K562 (cell line): ENCODE data around the gene FAM78A. TPM values are rescaled to one million over a fixed set of nuclear protein-coding genes. Genes with fewer than 3 reads are reported as not detected.
A peak's percentile ranks its signal among the peaks of the same experiment; 100 is the strongest.

ENCODE experiments used
- ATAC-seq: fragments of 200-7000 bp; cut with Tn5 transposase; 3 replicates; pipeline ENCODE4 v1.9.1; 2020; ENCODE audit warnings: moderate library complexity
- BruUV-seq: library from RNA; stranded (reverse); fragments of 400-500 nt; replicated peaks from 2 replicates; lab custom pipeline; 2021; lab: Mats Ljungman, UMichigan
- CTCF ChIA-PET: fragments of 300-600 bp; formaldehyde crosslinking; extraction: SDS; loops from one replicate; lab custom pipeline; 2021; ENCODE audit warnings: low intra/inter-chr PET ratio; lab: Yijun Ruan, JAX
- POLR2A ChIA-PET: fragments of 300-600, 350-650 bp; sonication (Branson Sonifier 250); formaldehyde crosslinking; extraction: SDS; loops from one replicate; lab custom pipeline; 2021; ENCODE audit warnings: antibody characterized with exemption, inconsistent platforms; lab: Yijun Ruan, JAX
- DNase-seq, 4 experiments: peaks; one replicate each; pipeline versions ENCODE4 v3.0.0 to v3.0.0-alpha.2; 2011 to 2018; ENCODE audit warnings: low spot score in 3 of 4, mixed read lengths in 3 of 4; ENCODE audit errors: extremely low read depth in 1 of 4
- FAIRE-seq: peaks from 2 replicates; lab custom pipeline; 2011; peaks lifted over from hg19 to GRCh38; lab: Jason Lieb, UNC
- H2AFZ ChIP-seq: 2 replicates; pipeline ENCODE4 v1.6.0; 2011; ENCODE audit warnings: low read depth, low read length, control low read depth, inconsistent platforms
- H3K27ac ChIP-seq: fragments of 200-600 bp; 3 replicates; pipeline ENCODE4 v1.8.0; 2011; ENCODE audit warnings: low read depth, mild to moderate bottlenecking, control low read depth, inconsistent platforms, low read length, moderate library complexity, mixed read lengths; ENCODE audit errors: extremely low read depth
- H3K27me3 ChIP-seq, 2 experiments: fragments of 300-600 bp in 1 of 2; 2 replicates in 1 of 2; 3 replicates in 1 of 2; pipeline versions ENCODE4 v1.6.0 to v1.8.0; 2011; ENCODE audit warnings: inconsistent platforms in 2 of 2, low read length in 2 of 2, mild to moderate bottlenecking in 1 of 2, mixed read lengths in 1 of 2, moderate library complexity in 1 of 2; ENCODE audit not compliant: control insufficient read depth in 2 of 2, insufficient read depth in 2 of 2
- H3K36me3 ChIP-seq: fragments of 300-600 bp; 3 replicates; pipeline ENCODE4 v1.8.0; 2011; ENCODE audit warnings: mild to moderate bottlenecking, low read length, inconsistent platforms; ENCODE audit not compliant: control insufficient read depth, insufficient read depth
- H3K4me1 ChIP-seq, 2 experiments: fragments of 200-600 bp in 1 of 2; replicated peaks in 1 of 2; 2 replicates in 1 of 2; 3 replicates in 1 of 2; pipeline versions ENCODE4 v1.5.1 to v1.8.0; 2011; ENCODE audit warnings: inconsistent platforms in 2 of 2, low read length in 2 of 2, mild to moderate bottlenecking in 1 of 2, mixed read lengths in 1 of 2, moderate library complexity in 1 of 2; ENCODE audit not compliant: control insufficient read depth in 2 of 2, insufficient read depth in 2 of 2
- H3K4me2 ChIP-seq: 2 replicates; pipeline ENCODE4 v1.6.1; 2011; ENCODE audit warnings: low read length, control low read depth, inconsistent platforms, mixed read lengths; ENCODE audit not compliant: insufficient read depth
- H3K4me3 ChIP-seq: fragments of 200-600 bp; sonication (generic), shearing (Covaris generic); 2 replicates; pipeline ENCODE4 v1.5.1; 2016; ENCODE audit warnings: control low read depth, inconsistent platforms
- H3K79me2 ChIP-seq: fragments of 200-600 bp; 3 replicates; pipeline ENCODE4 v1.8.0; 2011; ENCODE audit warnings: low read length, inconsistent platforms; ENCODE audit not compliant: control insufficient read depth, insufficient read depth
- H3K9ac ChIP-seq, 2 experiments: 2 replicates each; pipeline versions ENCODE4 v1.6.0 to v1.6.1; 2011; ENCODE audit warnings: low read depth in 2 of 2, low read length in 2 of 2, control low read depth in 1 of 2, inconsistent platforms in 1 of 2, mild to moderate bottlenecking in 1 of 2, mixed read lengths in 1 of 2; ENCODE audit not compliant: insufficient read depth in 1 of 2
- H3K9me1 ChIP-seq: one replicate; pipeline ENCODE4 v1.6.0; 2011; ENCODE audit warnings: inconsistent platforms, mild to moderate bottlenecking, low read length, moderate library complexity; ENCODE audit not compliant: control insufficient read depth, insufficient read depth
- H3K9me3 ChIP-seq: replicated peaks from 2 replicates; pipeline ENCODE4 v1.5.1; 2011; ENCODE audit warnings: low read depth, low read length, inconsistent platforms; ENCODE audit not compliant: control insufficient read depth, insufficient read depth
- H4K20me1 ChIP-seq: replicated peaks from 2 replicates; pipeline ENCODE4 v1.6.1; 2011; ENCODE audit warnings: low read length, inconsistent platforms, mixed read lengths; ENCODE audit not compliant: control insufficient read depth, insufficient read depth
- CREM ChIP-seq: IDR thresholded peaks from 2 replicates; pipeline ENCODE4 v1.6.1; 2014; ENCODE audit warnings: antibody characterized with exemption, low read depth
- E2F6 ChIP-seq, 2 experiments: IDR thresholded peaks; 2 replicates each; pipeline ENCODE4 v1.6.1; 2011; ENCODE audit warnings: borderline replicate concordance in 1 of 2, control low read depth in 1 of 2, low read depth in 1 of 2, low read length in 1 of 2, mild to moderate bottlenecking in 1 of 2, mixed read lengths in 1 of 2, moderate library complexity in 1 of 2; ENCODE audit not compliant: insufficient read depth in 1 of 2, insufficient read length in 1 of 2, poor library complexity in 1 of 2, severe bottlenecking in 1 of 2; ENCODE audit errors: extremely low read depth in 1 of 2
- MTA2 ChIP-seq: fragments of 450-650 bp; IDR thresholded peaks from 2 replicates; pipeline ENCODE4 v1.6.1; 2016; ENCODE audit warnings: low read depth
- NR0B1 ChIP-seq: fragments of 450-650 bp; IDR thresholded peaks from one replicate; pipeline ENCODE4 v1.6.1; 2018; ENCODE audit warnings: mild to moderate bottlenecking, moderate library complexity; ENCODE audit not compliant: partially characterized antibody
- SIX5 ChIP-seq, 2 experiments: IDR thresholded peaks; 2 replicates each; pipeline ENCODE4 v1.6.1; 2011; ENCODE audit warnings: low read length in 2 of 2, borderline replicate concordance in 1 of 2, low read depth in 1 of 2, mild to moderate bottlenecking in 1 of 2, moderate library complexity in 1 of 2; ENCODE audit not compliant: insufficient read depth in 1 of 2
- TBL1XR1 ChIP-seq, 2 experiments: IDR thresholded peaks; 2 replicates each; pipeline ENCODE4 v1.6.1; 2012; ENCODE audit warnings: improper control_type of control experiment in 2 of 2, low read length in 2 of 2, mild to moderate bottlenecking in 1 of 2
- THRA ChIP-seq: fragments of 450-650 bp; IDR thresholded peaks from 2 replicates; pipeline ENCODE4 v1.6.1; 2017; ENCODE audit warnings: mild to moderate bottlenecking, moderate library complexity
- ZNF165 ChIP-seq: fragments of 250-450 bp; sonication (Bioruptor Pico); IDR thresholded peaks from 2 replicates; pipeline ENCODE4 v1.4.0; 2020; ENCODE audit warnings: borderline replicate concordance
- WGBS: fragments of 100-300 bp; shearing (Covaris generic); methylation state at CpG from one replicate; pipeline ENCODE4 v1.1.6; 2016; ENCODE audit warnings: low coverage, mixed read lengths; ENCODE audit not compliant: insufficient coverage; ENCODE audit errors: missing lambda C conversion rate; 5-methylcytosine and 5-hydroxymethylcytosine counted together
- in situ Hi-C: fragments of 300-500 bp; cut with MboI; formaldehyde crosslinking; loops from 4 replicates; pipeline ENCODE4 v1.15.0; 2018; ENCODE audit warnings: inconsistent platforms, mixed read lengths
- intact Hi-C: fragments of 100-400 bp; cut with micrococcal nuclease; formaldehyde crosslinking; loops from 2 replicates; pipeline ENCODE4 v1.14.2; 2022
- polyA plus RNA-seq, 8 experiments: library from polyadenylated mRNA; depleted of rRNA in 4 of 8; stranded (reverse) in 5 of 8; unstranded in 3 of 8; fragments of >200 nt; fragmentation: Nextera tagmentation in 2 of 8; fragmentation: Illumina TruSeq in 1 of 8; extraction: Ambion mirVana in 2 of 8; extraction: Trizol in 1 of 8; gene quantifications; 2 replicates each; pipeline versions ENCODE4 v1.2.1 to v1.2.3, GENCODE V29; 2011 to 2014; ENCODE audit warnings: inconsistent platforms in 1 of 8, missing spikeins in 1 of 8
- total RNA-seq, 7 experiments: library from RNA; depleted of rRNA in 6 of 7; stranded (reverse); fragments of >200 nt in 6 of 7; fragmentation: Illumina TruSeq in 2 of 7; extraction: Trizol in 2 of 7; gene quantifications; 2 replicates each; pipeline versions ENCODE4 v1.2.1 to v1.2.3, GENCODE V29; 2011 to 2021; ENCODE audit warnings: low replicate concordance in 1 of 7

The FAM78A gene
- total and polyA plus RNA-seq, 9 of the 15 experiments (the other 6 are each of a cell fraction or from before 2014, with no cell fraction given): 0.56 to 103 (median 55.2) TPM

DNA sequence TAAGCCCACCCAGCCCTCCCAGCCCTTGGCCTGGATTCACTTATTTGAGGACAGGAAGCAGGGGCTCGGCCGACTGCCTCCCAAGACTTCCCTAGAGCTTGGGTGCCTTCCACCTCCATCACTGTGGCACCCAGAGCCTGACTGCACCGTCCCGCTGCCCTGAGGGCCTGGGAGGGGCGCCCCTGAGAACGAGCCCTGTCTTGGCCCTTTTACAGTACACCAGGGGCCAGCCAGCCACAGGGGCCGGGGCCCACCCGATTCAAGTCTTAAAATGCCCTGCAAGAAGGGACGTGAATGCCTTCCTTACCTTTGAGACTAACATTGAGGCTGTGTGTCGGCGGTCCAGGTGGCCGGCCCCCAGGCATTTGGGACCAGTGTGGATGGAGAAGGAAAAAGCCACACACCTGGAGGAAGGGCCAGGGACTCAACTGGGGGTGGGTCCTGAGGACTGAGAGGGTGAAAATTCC lies 16.8 kb downstream of the FAM78A start:
- peak in 3 of 4 experiments; percentile 16 to 60 (median 48) for DNase-seq
- Histone ChIP-seq H3K27ac (no peak overlapping the region), H3K9me3 (no peaks in the 10 kb centered on the region), H3K4me2 (no peak overlapping the region), H3K9ac (peak overlapping the region in 1 of 2 experiments; percentile 13; a peak in 1 of 4 replicates), H3K36me3 (peaks cover 63% of the 10 kb centered on the region), H3K79me2 (peaks cover 16% of the 10 kb centered on the region; the same call in 1 of the 3 replicates), H3K27me3 (peaks cover 0 to 9% of the 10 kb centered on the region in 2 experiments; a peak in 1 of 5 replicates), H3K4me3 (no peak overlapping the region), H2AFZ (no peak overlapping the region), H3K9me1 (peaks cover 9% of the 10 kb centered on the region), H3K4me1 (peaks cover 12 to 37% of the 10 kb centered on the region in 2 experiments), H4K20me1 (peaks cover 7% of the 10 kb centered on the region; the same call in 1 of the 2 replicates)
- TF ChIP-seq TBL1XR1 (IDR thresholded peaks at IDR 0.05; ENCODE audit: low read length in 2 of 2) (0 out of 4 replicates have a peak, but pooled peaks of 1 of the 2 experiments have one; percentile 43), MTA2 (no peak)
- FAIRE-seq: no peak
- ChIA-PET POLR2A (interaction anchor here (0.8 to 17.3 kb wide), 6 partner anchors 10 to 237 kb away, joined by 3 to 338 read pairs (median 28); partner anchors contain the start of gene FAM78A), CTCF (no interaction called here)
- intact Hi-C loops (no loop called here), in situ Hi-C loops (no loop called here)
- WGBS: 72% methylated on average over 12 of the region's 12 CpGs
- ATAC-seq: no peak
- BruUV-seq: no TSS peak

GRCh38 chr9:131258698-131259431 lies 17.4 kb downstream of the FAM78A start:
- no peak for FAIRE-seq
- Histone ChIP-seq H3K27ac (no peak overlapping the region), H3K27me3 (peaks cover 0 to 9% of the 10 kb centered on the region in 2 experiments; a peak in 1 of 5 replicates), H4K20me1 (peaks cover 7% of the 10 kb centered on the region; the same call in 1 of the 2 replicates), H3K9ac (peak overlapping the region in 1 of 2 experiments; percentile 52; a peak in 1 of 4 replicates), H3K4me2 (no peak overlapping the region), H3K36me3 (peaks cover 57% of the 10 kb centered on the region), H3K9me3 (no peaks in the 10 kb centered on the region), H2AFZ (no peak overlapping the region), H3K79me2 (peaks cover 10% of the 10 kb centered on the region; the same call in 1 of the 3 replicates), H3K4me3 (no peak overlapping the region), H3K9me1 (peaks cover 12% of the 10 kb centered on the region), H3K4me1 (peaks cover 12 to 33% of the 10 kb centered on the region in 2 experiments)
- 63% methylated on average over 25 of the region's 25 CpGs for WGBS
- intact Hi-C loops (no loop called here), in situ Hi-C loops (no loop called here)
- peak in 2 of 4 experiments; percentile 20 to 53 for DNase-seq
- ChIA-PET POLR2A (interaction anchor here (0.6 to 17.3 kb wide), 7 partner anchors 10 to 134 kb away, joined by 3 to 338 read pairs (median 6); partner anchors contain the start of genes FAM78A and NUP214), CTCF (no interaction called here)
- ATAC-seq: 0 out of 3 replicates have a peak, but pooled peaks have one; percentile 0
- BruUV-seq: no TSS peak
- peak in 1 of 2 experiments; percentile 6 for TF ChIP-seq E2F6 (IDR thresholded peaks at IDR 0.05; ENCODE audit: borderline replicate concordance in 1 of 2, extremely low read depth in 1 of 2, insufficient read depth in 1 of 2, insufficient read length in 1 of 2, low read depth in 1 of 2, low read length in 1 of 2, poor library complexity in 1 of 2, severe bottlenecking in 1 of 2)
- TF ChIP-seq THRA: no peak
- TF ChIP-seq ZNF165: no peak
- TF ChIP-seq NR0B1: no peak
- TF ChIP-seq SIX5 (IDR thresholded peaks at IDR 0.05; ENCODE audit: borderline replicate concordance in 1 of 2, insufficient read depth in 1 of 2, low read depth in 1 of 2, low read length in 2 of 2): 0 out of 4 replicates have a peak, but pooled peaks of 1 of the 2 experiments have one; percentile 7
- no peak for TF ChIP-seq CREM
